ENCODE data around the gene SNTB2. TPM values are rescaled to one million over a fixed set of nuclear protein-coding genes. Genes with fewer than 3 reads are reported as not detected.

Gene SNTB2
- polyA plus RNA-seq, 1 donor = 13.9 TPM

DNA sequence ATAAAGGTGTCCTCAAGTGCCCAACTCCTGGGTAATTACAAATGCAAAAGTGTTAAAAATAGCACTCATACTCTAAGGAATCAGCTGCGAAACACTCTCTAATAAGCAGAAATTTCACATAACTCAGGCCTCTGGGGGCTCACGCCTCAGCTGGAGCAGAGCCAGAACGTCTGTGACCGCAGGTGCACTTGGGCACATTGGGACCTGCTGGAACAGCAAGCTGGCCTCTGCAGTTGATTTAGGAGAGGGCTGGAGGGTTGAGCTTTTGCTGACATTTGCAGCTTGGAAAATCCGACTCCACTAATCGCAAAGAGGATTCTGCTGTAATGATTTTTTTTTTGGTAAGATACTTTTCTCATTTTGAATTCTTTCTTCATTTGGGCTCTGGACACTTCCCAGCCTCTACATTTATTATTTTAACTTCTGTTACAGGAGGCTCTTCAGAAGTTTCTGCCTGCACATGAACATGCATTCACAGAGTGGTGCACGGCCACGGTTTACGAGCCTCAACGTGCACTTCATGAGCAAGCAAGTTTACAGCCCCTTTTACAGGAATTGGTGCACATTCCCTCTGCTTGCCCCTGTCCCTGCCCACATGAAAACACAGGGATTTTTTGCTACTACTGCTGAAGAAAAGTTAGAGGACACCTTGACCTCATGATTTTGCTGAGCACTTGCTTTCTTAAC lies 4.1 kb upstream of the SNTB2 start:
- DNase-seq = no peak

DNA sequence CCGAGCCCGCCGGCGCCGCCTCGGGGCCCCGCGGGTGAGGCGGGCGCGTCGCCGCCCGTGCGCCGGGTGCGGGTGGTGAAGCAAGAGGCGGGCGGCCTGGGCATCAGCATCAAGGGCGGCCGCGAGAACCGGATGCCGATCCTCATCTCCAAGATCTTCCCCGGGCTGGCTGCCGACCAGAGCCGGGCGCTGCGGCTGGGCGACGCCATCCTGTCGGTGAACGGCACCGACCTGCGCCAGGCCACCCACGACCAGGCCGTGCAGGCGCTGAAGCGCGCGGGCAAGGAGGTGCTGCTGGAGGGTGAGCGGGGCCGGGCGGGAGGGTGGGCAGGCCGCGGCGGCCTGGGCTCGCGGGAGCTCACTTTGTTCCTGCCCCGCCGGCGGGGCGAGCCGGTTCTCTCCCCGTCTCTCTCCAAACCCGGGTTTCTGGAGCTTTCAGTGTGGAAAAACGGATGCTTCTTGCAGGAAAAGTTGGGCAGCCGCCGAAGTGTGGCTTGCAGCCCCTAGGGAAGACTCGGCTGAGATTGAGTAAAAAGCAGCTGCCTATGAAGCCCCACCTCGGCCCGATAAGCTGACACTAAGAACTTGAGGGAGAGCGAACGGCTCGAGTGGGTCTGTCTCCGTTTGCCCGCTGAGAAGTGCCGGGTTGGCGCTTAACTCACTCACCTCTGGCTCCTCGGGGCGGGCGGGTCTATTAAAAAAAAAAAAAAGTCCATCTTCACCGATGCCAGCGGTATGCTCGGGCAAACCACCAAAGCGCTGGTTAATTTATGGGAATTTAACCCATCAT lies 677 bp downstream of the SNTB2 start:
- DNase-seq = peak; percentile 43

GRCh38 chr16:69188236-69188549 lies 1.2 kb downstream of the SNTB2 start:
- DNase-seq = no peak

DNA sequence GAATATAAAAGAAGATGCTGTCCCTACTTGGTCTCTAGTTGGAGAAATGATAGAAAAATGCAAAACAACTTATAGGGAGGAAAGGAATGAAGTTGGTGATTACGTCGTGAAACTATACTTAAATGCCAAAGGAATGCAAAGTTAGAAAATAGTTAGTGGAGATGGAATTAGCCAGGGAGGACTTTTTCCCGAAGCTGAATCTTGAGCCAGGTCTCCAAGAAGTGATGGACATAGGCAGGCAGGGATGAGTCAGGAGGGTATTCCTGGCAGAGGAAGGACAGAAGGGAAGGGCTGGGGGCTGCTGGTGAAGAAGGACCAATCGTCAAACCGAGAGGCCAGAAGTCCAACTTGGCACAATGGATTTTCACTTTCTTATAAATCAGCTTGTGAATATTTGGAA lies 1.8 kb downstream of the SNTB2 start:
- no peak for DNase-seq

GRCh38 chr16:69190046-69190588 lies 3.2 kb downstream of the SNTB2 start:
- no peak for DNase-seq

DNA sequence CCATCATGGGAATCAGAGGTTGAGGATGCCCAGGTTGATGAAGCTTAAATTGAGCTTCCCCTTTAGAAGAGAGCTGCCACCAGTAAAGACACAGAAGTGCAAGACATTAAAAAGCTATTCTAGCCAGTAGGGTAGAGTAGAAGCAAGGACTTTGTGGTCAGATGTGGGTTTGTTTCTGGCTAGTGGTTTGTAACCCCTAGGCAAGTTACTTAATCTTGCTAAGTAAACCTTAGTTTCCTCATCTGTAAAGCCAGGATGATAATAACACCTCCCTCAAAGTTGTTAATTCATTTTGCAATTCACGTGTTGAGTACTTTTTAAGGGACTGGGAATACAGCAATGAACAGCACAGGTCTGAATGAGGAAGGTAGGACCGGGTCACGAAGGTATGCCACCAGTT lies 3.6 kb downstream of the SNTB2 start:
- DNase-seq = no peak

- DNase-seq = no peak
Measured at GRCh38 chr16:69191136-69191535, 4.2 kb downstream of the SNTB2 start.

DNA sequence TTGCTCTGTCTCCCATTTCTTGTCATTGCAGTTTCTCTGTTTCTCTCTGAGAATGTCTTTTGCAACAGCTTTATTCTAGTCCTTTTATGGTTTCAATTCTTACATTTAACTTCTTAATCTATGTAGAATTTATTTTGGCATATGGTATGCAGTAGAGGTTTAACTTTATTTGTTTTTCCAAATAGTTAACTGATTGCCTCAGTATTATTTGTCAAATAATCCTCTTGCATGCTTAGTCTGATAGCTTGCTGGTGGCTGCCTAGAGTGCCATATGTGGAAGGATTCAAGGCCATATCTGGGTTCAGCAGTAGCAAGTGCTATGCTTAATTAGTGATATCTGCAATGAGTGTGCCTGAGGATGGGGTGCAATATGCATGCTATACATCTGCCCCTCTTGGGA lies 6.9 kb downstream of the SNTB2 start:
- DNase-seq = no peak

DNA sequence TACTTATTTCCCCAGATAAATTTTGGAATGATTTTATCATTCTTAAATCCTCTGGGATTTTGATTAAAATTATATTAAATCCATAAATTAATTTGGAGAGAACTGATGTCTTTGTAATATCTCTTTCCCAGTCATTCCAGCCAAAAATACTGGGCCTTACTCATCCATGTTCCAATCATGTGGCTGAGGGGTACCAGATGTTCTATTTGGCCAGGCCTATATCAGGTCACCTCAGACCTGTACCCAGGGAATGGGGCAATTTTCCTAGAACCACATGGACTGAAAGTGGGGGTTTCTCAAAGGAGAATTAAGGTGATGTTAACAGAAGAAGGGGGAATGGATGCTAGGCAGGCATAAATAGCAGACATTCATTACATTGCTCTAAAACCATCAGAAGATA lies 7.5 kb downstream of the SNTB2 start:
- DNase-seq = no peak

- no peak for DNase-seq
Measured at GRCh38 chr16:69195369-69196029, 8.5 kb downstream of the SNTB2 start.

DNA sequence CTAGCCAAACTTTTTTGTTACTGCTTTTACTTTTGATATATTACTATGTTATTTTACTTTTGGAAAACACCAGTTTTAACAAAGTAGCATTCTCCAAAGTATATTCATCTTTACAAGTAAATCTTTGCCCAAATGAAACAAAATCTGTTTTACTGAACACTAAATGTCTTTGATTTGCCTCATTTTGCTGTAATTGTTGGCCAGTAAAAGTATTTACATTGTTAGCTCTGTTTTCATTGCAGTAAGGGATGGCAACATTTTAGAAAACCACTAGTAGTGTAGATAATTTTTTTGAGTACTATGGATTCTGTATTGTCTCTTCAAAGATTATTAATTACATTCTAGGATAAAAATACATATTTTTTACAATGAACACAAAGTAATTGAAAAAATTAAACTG lies 10.6 kb downstream of the SNTB2 start:
- DNase-seq = no peak

DNA sequence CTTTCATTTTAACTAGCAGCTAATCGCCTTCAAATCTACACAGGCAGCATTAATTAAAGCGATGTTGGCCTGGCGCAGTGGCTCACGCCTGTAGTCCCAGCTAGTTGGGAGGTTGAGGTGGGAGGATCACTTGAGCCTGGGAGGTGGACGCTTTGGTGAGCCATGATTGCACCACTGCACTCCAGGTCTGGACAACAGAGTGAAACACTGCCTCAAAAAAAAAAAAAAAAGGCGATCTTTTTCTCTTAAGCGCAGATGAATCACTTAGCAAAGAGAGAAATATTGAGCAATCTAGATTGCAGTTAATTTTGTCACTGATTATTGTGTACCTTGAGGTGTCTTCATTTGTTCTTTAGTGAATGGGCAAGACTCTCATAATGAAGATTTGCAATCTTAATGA lies 12.4 kb downstream of the SNTB2 start:
- DNase-seq = no peak

DNA sequence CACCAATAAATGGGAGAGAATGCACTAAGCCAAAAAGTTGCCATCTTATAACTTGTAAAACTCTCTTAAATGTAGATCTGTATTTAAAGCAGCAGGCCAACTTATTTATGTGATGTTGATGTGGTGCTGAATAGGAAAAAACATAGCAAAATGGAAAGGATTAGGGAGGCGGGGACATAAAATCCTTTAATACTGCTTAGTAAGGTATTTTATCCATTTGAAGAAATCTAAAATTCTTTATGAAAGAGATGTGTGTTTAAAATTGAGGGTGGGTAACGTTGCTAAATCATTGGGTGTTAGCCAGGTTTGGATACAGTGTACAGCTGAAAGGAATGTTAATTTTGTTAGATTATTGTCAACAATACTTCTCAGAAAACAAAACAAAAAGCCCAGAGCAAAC lies 14.3 kb downstream of the SNTB2 start:
- DNase-seq = no peak

DNA sequence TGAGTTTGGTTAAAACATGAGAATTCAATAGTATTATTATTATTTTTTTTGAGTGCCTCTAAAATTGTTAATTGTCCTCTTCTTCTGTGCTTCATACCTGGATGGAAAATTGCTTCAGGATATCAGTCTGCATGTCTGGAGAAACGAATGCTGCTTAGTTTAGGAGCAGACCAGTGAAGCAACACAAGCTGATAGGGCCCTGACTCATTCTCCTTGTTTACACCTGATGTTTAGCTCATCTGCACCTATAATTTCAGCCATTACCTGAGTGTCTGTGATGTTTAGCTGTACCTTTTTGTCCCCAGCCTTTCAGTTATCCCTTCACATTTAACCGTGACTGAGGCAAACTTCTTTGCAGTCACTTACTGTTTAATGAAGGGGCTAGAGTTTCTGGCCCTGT lies 14.8 kb downstream of the SNTB2 start:
- no peak for DNase-seq

GRCh38 chr16:69204172-69204571 lies 17.2 kb downstream of the SNTB2 start:
- no peak for DNase-seq

DNA sequence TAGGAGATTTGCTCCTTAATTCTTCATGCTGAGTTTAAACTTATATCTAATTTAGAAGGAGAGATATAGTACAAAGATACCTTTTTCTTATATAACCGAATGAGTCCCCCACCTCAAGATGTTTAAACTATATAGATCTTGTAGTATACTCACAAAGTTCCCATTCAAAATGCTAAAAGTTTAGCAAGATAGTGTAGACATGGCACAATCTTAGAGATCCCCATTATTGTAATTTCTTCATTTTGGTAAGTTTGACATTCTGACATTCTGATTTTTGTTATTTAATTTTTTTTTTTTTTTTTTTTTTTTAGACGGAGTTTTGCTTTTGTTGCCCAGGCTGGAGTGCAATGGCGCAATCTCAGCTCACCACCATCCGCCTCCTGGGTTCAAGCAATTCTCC lies 22.8 kb downstream of the SNTB2 start:
- DNase-seq = no peak

GRCh38 chr16:69217433-69217832 lies 30.5 kb downstream of the SNTB2 start:
- no peak for DNase-seq

DNA sequence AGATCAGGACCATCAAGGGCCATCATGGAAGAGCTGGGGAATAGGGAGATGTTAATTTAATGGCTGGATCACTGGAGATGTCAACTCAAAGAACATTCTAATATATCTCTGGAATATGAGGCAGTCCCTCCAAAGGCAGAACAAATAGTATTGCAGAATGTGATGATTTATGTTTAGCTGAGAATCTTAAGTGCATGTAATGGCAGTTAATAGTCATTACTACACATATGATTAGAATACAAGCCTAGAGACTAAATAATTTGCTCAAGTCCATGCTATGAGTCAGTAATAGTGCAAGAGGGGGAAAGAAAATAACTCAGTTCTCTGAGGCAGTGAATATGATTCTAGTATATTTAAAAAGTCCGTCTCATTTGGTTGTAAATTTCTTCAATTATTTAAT lies 32.3 kb downstream of the SNTB2 start:
- DNase-seq = no peak

DNA sequence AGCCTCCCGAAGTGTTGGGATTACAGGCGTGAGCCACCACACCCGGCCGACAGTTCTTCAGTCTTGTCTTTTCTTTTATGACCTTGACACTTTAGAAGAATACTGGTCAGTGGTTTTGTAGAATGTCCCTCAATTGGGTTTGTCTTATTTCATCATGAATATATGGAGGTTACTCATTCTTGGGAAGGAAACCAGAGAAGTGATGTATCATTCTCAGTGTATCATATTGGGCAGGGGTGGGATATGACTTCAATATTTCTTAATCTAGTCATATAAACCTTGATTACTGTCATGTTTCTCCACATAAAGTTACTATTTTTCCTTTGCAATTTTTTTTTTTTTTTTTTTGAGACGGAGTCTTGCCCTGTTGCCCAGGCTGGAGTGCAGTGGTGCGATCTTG lies 36.9 kb downstream of the SNTB2 start:
- DNase-seq = no peak

DNA sequence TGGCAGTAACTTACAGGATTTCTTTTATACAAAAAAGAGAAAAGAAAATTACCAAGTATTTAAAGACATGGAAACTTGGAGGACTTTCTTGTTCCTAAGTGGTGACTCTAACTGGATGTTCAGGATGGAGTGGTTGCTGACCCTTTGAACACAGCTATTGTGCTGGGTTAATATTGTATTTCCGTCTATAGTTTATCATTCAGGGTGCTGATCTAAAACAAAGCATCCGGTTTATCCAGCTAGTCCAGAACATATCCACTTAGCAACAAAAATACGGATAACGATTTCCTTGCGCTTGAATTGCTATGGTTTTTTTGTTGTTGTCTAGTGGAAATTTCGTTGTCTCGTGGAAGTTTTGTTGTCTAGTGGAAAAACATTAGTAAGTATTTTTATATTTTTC lies 38.2 kb downstream of the SNTB2 start:
- DNase-seq = no peak

DNA sequence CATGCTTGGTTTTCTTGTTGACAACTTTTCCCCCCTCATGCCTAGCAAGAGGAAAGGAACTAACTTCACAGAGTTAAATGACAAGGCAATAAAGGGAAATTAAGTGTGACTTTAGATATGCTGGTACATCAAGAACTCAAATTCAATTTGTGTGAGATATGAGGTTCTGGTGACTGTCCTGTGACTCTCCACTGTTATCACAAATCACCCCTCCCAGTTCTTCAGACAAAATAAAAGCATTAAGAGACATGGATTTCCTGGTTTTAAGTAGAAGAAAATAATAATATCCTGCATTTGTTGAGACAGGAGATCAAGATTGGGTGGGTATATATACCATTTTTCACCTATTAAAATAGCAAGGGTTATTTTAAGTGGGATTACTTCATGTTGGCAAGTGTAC lies 46.2 kb downstream of the SNTB2 start:
- no peak for DNase-seq

GRCh38 chr16:69234460-69234859 lies 47.5 kb downstream of the SNTB2 start:
- DNase-seq = no peak

DNA sequence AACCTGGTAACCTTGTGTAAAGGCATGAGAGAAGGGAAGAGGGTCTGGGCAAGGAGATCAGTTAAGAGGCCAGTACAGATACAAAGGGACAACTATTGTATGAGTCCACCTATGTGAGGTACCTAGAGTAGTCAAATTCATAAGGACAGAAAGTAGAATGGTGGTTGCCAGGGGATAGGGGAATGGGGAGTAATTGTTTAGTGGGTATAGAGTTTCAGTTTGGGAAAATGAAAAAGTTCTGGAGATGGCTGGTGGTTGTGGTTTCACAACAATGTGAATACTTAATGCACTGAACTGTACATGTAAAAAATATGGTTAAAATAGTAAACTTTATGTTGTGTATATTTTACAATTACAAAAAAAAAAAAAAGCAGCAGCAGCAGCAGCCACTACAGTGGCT lies 49.4 kb downstream of the SNTB2 start:
- no peak for DNase-seq

DNA sequence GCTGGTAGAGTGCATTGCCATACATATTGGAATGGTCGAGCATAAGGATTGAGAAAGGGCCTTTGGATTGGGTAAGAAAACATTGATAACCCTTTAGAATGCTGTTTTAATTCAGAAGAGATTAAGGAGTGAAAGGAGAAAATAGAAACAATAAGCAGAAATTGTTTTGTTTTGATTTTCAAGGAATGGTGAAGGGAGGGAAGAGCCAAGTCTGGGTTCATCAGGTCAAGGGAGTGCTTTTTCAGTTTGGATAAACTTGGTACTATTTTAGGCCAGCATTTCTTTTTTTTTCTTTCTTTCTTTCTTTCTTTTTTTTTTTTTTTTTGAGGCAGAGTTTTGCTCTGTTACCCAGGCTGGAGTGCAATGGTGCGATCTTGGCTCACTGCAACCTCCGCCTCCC lies 50.3 kb downstream of the SNTB2 start:
- DNase-seq = no peak

Measured in hindlimb muscle (tissue), 1 donor.